Skeletal muscle cell (primary cell): ENCODE measurements around the gene CYP4X1.
"Not testable (repeated sequence)": the region's sequence is repeated elsewhere in the genome, so short reads cannot be mapped to it uniquely, and the experiment has no call there.

ENCODE experiments used
- DNase-seq: peaks from one replicate; pipeline ENCODE4 v3.0.0-alpha.2; 2010; ENCODE audit warnings: low read depth
- H3K4me3 ChIP-seq: 2 replicates; pipeline ENCODE4 v1.5.1; 2011; ENCODE audit warnings: low read depth, mild to moderate bottlenecking, control low read depth, low read length, moderate library complexity

CYP4X1 gene, protein sequence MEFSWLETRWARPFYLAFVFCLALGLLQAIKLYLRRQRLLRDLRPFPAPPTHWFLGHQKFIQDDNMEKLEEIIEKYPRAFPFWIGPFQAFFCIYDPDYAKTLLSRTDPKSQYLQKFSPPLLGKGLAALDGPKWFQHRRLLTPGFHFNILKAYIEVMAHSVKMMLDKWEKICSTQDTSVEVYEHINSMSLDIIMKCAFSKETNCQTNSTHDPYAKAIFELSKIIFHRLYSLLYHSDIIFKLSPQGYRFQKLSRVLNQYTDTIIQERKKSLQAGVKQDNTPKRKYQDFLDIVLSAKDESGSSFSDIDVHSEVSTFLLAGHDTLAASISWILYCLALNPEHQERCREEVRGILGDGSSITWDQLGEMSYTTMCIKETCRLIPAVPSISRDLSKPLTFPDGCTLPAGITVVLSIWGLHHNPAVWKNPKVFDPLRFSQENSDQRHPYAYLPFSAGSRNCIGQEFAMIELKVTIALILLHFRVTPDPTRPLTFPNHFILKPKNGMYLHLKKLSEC

DNA sequence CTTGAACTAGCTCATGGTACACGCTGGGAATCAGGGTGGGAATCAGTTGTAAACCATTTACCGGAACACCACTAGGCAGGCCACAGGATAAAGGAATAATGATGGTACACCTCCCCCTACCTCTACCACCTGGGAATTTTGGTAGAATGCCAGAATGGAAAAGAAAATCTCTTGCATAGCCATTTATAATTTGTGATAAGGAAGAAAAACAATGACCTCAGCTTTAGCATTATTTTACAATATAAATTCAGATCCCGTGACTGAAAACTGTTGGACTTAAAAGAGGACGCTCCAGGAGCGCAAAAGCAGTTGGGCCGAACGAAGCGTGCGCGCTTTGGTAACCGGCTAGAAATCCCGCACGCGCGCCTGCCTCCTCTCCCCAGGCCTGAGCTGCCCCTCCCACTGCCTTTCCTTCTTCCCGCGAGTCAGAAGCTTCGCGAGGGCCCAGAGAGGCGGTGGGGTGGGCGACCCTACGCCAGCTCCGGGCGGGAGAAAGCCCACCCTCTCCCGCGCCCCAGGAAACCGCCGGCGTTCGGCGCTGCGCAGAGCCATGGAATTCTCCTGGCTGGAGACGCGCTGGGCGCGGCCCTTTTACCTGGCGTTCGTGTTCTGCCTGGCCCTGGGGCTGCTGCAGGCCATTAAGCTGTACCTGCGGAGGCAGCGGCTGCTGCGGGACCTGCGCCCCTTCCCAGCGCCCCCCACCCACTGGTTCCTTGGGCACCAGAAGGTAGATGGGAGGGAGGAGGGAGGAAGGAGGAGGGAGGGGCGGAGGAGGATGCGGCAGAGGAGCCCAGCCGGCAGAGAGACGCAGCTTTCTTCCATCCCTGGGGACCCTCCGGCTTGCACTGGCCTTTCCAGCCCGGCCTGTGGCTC is at the start of gene CYP4X1:
Gene CYP4X1, plus strand, starts transcription at position 402 of the 873 bp plus-strand sequence. Its CDS starts 149 bp downstream, at position 551.
- no peak for DNase-seq
- no peak within 1 kb of the TSS for H3K4me3 ChIP-seq

DNA sequence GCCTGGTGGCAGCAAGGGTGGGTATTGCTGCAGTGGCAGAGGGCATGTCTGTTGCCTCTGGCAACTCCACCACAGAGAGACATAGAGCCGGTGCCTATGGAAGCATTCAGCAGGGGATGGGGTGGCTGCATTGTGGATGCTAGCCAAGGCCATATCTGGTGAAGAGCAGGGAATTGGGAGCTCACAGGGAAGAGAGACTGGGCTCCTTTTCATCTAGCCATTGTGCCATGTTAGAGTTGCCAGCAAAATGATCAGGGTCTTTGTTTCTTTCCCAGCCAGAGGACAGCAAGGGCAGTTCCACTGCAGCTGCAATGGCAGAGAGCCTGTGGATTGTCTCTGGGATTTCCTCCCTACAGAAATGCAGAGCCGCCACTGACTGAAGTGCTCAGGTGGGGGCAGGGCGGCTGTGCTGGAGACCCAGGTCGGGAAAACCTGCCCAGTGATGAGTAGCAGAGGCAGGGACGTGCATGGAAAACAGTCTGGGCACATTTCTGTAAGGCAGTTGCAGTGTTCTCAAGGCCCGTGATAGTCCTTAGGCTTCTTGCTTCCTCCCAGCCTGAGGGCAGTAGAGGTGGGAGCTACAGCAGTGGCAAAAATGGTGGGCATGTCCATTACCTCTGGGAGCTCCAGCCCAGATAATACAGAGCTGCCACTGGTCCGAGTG is 40.2 kb upstream of the CYP4X1 start:
- DNase-seq, result no peak
- no peak overlapping the region for H3K4me3 ChIP-seq

DNA sequence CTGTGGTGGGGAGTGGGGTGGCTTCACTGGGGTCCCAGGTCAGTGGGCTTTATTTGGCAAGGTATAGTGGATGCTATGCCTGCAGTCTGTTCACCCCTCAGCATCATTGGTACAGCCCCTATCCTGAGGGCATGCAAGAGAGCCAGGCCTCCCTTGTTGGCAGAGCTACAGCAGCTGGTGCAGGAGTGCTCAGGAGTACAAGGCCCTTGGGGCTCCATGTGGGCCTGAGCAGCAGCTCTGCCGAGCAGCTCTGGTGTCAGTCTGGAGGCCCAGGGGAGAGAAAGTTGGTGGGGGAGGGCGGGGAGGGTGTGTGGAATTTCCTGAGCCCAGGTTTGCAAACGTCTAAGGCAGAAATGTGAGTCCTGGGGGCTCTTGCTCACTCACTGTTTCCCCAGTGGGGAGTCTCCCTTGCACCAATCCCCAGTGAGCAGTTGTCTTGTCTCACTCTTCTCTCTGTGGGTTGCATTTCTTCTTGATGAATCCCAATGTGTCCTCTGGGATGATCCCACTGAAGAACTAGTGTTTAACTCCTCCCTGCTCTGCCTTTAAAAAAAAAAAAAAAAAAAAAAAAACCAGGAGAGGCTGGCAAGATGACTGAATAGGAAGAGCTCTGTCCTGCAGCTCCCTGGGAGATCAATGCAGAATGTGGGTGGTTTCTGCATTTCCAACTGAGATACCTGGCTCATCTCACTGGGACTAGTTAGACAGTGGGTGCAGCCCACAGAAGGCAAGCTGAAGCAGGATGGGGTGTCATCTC is 39.5 kb upstream of the CYP4X1 start:
- DNase-seq, result no peak
- no peak overlapping the region for H3K4me3 ChIP-seq

DNA sequence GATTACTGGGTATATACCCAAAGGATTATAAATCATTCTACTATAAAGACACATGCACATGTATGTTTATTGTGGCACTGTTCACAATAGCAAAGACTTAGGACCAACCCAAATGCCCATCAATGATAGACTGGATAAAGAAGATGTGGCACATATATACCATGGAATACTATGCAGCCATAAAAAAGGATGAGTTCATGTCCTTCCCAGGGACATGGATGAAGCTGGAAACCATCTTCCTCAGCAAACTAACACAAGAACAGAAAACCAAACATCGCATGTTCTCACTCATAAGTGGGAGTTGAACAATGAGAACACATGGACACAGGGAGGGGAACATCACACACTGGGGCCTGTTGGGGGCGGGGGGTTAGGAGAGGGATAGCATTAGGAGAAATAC is 32.9 kb upstream of the CYP4X1 start:
- H3K4me3 ChIP-seq, DNase-seq: not testable (repeated sequence)

DNA sequence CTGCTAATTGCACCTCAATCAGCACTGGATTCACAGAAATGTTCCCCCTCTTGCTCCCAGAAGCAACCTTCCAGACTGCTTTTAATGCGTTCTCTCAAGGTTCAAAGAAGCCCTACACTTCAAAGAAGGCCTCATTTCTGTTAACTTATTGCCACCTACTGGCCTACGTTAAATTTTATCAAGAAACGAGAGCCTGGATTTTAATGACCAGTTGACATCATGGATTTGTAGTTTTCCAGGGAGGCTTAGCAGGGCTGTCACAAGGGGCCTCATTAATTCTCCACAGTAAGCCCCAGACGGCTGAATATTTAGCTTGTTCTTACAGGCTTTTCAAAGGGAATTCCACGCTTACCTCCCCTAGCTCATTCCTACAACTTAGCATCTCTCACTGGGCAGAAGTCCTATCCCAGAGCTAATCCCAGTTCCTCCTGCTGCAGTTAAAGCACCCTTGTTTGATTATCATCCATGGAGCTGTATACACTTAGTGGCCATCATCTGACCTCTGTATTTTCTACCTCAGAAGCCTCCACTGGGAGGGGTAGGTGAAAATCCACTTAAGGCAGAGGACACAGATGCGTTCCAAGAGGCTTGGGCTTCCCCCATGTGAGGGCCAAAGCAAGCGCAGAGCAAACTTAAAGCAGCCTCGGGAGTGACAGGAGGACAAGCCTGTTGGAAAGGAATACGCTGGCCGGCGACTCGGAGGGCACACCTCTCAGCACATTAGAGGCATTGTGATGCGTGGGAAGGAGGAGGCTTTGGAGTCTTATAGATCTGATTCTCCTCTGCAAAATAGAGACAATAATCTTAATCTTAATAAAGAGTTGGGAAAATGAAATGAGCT is 32.2 kb upstream of the CYP4X1 start:
- no peak overlapping the region for H3K4me3 ChIP-seq
- DNase-seq, result no peak

DNA sequence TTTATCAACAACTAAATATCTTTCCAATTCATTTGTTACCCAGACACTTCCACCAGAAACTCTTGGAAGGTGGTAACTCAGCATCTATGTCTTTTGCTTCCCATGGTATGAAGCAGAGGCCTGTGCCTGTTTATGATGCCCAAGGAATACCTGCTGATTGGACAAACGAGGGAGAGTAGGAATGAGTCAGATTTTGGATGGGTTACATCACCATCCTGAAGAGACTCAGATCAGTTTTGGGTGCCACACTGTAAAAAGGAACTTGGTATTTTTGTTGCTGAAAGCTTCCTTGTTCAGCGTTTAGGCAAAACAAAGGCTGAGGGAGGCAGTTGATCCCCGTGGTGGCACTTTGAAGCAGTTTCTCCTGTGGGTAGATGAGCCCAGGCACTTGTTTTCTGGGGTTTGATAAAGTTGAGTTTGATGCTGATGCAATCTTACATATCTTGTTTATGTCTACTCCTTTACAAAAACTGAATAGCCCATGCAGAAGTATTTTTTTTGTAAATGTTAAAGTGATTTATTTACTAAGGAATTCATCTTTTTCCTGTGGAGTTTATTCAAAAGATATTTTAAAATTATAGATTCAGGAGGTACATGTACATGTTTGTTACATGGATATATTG is 26.7 kb upstream of the CYP4X1 start:
- no peak for DNase-seq
- H3K4me3 ChIP-seq, result no peak overlapping the region

DNA sequence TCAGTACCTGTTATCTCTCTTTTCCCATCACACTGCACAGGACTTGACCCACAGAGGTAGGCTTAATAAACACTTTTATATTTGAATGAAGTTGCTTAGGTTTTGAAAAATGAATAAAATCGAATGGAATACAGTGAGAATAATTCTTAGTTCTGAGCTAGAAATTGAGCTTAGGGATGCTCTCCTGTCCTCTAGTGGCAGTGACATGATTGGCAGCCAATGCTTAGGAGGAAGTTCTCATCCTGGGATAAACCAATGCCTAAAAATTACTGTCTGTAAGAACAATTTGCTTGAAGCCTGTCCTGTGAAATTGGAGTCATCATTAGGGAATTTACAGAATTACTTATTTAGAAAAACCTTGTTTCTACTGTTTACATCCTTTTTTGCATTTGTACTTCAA is 21.3 kb upstream of the CYP4X1 start:
- no peak overlapping the region for H3K4me3 ChIP-seq

DNA sequence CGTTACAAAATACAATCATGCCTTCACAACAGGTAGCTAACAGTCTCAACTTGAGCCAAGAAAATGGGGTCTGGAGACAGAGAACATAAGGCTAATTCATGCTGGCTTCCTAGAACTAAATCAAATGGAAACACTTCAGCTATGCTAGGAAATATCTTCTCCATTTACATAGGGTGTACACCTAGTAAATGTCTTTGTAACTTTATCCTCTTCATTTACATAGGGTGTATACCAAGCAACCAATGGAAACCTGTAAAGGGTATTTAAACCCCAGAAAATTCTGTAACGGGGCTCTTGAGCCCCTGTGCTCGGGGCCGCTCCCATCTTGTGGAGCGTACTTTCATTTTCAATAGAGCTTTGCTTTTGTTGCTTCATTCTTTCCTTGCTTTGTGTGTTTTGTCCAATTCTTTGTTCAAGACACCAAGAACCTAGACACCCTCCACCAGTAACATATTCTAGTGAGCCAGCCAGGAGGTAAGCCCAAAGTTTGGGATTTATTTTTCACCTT is 19.5 kb upstream of the CYP4X1 start:
- DNase-seq, result no peak
- H3K4me3 ChIP-seq, result no peak overlapping the region

More for the DNA sequence above, 21.3 kb upstream of the CYP4X1 start:
- DNase-seq, result no peak

DNA sequence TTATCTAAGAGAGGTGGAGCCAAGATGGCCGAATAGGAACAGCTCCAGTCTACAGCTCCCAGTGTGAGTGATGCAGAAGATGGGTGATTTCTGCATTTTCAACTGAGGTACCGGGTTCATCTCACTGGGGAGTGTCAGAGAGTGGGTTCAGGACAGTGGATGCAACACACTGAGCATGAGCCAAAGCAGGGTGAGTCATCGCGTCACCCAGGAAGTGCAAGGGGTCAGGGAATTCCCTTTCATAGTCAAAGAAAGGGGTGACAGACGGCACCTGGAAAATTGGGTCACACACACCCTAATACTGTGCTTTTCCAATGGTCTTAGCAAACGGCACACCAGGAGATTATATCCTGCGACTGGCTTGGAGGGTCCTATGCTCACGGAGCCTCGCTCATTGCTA is 17.0 kb upstream of the CYP4X1 start:
- not testable (repeated sequence) for DNase-seq, H3K4me3 ChIP-seq

DNA sequence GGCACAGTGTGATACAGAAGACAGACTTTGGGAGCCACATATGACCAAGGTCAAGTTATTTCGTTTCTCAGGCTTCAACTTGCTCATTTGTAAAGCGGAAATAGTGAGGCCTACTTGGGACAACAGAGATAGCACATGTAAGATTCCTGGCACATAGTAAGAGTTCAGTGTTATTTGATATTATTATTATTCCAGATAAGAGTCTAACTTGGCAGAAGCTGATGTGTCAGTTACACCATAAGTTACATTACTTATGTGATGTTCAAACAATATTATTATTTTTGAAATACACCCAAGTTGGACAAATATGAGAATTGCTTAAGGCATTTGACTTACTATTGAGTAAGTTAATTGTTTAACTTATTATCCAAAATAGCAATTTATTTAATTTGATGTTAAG is 10.2 kb upstream of the CYP4X1 start:
- H3K4me3 ChIP-seq, result no peak overlapping the region
- no peak for DNase-seq

DNA sequence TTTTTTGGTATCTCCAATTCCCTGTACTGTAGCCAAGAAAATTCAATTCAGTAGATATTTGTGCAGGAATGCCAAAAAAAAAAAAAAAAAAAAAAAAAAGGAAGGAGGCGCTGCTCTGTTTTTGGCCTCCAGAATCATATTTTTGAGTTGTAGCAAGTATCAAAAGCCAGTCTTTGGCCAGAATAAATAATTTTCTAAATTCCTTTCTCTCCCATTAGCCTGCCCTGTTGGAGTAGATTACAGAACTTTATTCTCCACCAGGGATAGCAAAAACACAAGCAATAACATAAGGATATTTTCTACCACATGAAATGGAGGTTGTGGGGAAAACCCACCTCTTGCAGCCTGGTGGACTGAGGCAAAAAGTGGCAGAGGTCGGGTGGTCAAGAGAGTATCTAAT is 2.4 kb upstream of the CYP4X1 start:
- DNase-seq, result no peak
- no peak overlapping the region for H3K4me3 ChIP-seq

DNA sequence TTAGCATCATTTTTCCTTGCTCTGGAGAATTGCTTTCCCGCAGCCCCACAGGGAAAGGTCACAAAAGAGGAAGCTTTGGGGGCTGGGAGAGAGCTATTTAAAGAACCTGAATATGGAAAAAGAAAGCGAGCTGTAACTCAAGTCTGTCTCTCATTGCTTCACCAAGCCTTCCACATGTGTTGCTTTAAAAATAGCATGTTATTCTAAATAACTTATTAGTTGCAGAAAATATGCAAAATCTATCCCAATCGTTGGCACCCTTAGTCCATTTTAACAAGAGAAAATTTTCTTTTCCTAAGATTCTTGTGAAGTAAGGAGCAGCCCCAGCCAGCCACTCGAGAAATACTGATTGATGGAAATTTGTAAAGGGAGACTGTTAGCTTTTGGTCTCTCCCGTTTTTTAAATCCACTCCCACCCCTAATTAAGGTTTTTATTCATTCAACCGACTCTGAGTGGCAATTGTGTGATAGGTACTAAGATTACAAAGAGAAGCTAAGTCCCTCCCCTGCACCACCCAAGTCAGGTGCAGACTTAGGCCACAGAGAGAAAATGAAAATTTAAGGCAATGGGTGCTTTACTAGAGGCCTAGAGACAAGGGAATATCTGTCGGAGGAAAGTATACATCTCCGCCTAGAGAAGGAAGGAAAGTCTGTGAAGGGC is 802 bp downstream of the CYP4X1 start:
- H3K4me3 ChIP-seq, result no peak overlapping the region
- DNase-seq, result no peak

DNA sequence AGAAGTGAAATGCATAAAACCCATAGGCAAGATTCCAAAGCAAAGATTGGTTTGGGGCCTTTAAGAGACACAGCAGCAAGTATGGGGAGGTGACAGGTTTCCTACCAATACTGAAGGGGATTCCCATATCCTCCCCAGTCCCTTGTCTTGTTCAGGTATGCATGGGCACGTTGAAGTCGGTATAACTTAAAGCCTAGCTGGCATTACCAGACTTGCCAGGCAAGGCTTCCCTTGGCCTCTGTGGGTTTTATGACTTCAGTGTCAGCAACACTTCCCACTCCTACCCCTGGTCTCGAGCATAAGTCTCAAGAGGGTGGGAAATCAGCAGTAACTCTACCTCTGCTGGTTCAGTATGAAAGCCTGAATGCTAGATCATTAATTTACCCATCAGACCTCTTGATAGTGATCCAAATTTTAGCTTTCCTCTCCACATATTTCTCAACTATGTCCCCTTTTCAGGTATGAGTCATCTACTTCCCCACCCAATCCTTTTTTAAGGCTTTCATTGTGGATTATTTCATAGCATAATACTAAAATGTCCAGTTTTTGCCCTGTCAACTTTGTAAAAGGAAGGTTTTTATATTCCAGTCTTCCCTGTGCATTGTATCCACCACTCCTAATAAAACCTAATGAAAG is 6.8 kb downstream of the CYP4X1 start:
- no peak overlapping the region for H3K4me3 ChIP-seq
- no peak for DNase-seq

DNA sequence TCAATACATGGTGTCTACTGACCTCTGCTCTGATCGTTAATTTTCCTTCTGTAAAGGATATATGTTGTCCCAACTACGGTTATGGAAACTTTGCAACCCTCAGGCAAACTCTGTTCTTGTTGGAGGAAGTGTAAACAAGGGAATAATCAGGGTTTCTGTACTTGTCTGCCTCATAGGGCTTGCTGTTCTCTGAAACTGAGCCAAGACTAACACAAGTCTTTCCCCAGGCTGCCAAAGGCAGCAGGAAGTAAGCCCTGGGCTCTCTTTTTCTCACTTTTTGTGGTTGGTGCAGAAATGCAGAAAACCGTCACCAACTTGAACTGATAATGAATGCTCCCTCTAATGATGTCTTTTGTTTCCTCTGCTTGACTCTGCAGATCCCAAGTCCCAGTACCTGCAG is 7.6 kb downstream of the CYP4X1 start:
- DNase-seq, result peak; percentile 12
- no peak overlapping the region for H3K4me3 ChIP-seq

DNA sequence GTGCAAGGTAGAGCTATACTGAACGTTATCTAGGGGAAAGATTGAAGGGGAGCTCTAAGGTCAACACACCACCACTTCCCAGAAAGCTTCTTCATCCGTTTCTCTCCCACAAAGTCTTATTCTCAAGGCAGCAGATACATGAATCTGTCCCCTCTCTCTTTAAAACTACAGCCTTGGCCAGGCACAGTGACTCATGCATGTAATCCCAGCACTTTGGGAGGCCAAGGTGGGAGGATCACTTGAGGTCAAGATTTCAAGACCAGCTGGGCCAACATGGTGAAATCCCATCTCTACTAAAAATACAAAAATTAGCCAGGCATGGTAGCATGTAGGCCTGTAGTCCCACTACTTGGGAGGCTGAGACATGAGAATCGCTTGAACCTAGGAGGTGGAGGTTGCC is 8.1 kb downstream of the CYP4X1 start:
- DNase-seq, result no peak
- no peak overlapping the region for H3K4me3 ChIP-seq

DNA sequence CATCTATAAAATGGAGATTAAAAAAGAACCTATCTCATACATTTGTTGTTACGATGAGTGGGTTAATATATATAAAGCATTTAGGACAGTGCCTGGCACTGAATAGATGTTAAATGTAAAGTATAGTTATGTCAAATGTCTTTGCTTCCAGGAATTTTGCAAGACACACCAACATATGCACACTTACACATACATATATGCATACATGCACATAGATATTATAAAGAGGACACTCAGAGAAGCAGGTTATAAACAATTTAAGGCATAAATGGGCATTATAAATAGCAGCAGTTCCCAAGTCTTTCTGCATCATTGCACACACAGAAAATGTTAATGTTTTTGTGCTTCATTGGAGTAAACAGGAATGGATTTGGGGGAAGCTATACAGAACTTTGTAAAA is 13.3 kb downstream of the CYP4X1 start:
- no peak overlapping the region for H3K4me3 ChIP-seq
- no peak for DNase-seq

DNA sequence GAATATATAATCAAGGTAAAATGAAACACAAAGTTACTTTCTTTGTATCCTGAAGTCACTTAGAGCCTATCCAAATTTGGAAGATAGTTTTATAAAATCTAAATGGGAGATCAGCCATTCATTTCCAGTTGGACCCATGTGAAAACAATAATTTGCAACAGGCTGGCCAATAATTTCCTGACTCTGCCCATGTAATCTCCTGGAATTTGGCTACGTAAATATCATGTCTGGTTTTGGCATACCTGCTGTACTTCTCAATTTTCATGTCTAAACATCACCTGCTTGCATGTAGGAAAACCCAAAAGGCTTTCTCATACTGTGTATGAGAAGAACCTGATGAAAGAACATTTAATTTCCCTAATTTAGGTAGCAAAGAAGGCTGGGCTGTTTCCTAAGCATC is 35.9 kb downstream of the CYP4X1 start:
- H3K4me3 ChIP-seq, result no peak overlapping the region
- no peak for DNase-seq
